NT2/D1 (cell line): Measurements from ENCODE around the gene DCDC2C.

Experiments
- DNase-seq: peaks from one replicate; pipeline ENCODE4 v3.0.0-alpha.2; 2011; ENCODE audit warnings: low read depth, low spot score
- H3K27me3 ChIP-seq: 2 replicates; pipeline ENCODE4 v1.6.0; 2011; ENCODE audit warnings: mild to moderate bottlenecking; ENCODE audit not compliant: insufficient read length, insufficient read depth
- H3K36me3 ChIP-seq: 2 replicates; pipeline ENCODE4 v1.6.1; 2011; ENCODE audit warnings: mild to moderate bottlenecking, low read length, mixed read lengths; ENCODE audit not compliant: insufficient read depth, insufficient read length
- H3K4me1 ChIP-seq: 2 replicates; pipeline ENCODE4 v1.5.1; 2011; ENCODE audit not compliant: insufficient read depth, insufficient read length
- H3K4me3 ChIP-seq: 2 replicates; pipeline ENCODE4 v1.5.1; 2011; ENCODE audit warnings: low read depth; ENCODE audit not compliant: insufficient read length
- H3K9ac ChIP-seq: 2 replicates; pipeline ENCODE4 v1.6.0; 2011; ENCODE audit warnings: low read depth; ENCODE audit not compliant: insufficient read length
- H3K9me3 ChIP-seq: 2 replicates; pipeline ENCODE4 v1.5.1; 2011; ENCODE audit warnings: mild to moderate bottlenecking, low read length; ENCODE audit not compliant: insufficient read depth
- SUZ12 ChIP-seq: IDR thresholded peaks from 2 replicates; pipeline ENCODE4 v1.6.1; 2011; ENCODE audit not compliant: insufficient read length, insufficient read depth; ENCODE audit errors: extremely low read depth
- YY1 ChIP-seq: IDR thresholded peaks from 2 replicates; pipeline ENCODE4 v1.6.1; 2011; ENCODE audit not compliant: insufficient read length, insufficient read depth
- ZNF274 ChIP-seq: IDR thresholded peaks from 2 replicates; pipeline ENCODE4 v1.6.1; 2011; ENCODE audit warnings: mild to moderate bottlenecking, low read depth, low read length

The DCDC2C gene

DNA sequence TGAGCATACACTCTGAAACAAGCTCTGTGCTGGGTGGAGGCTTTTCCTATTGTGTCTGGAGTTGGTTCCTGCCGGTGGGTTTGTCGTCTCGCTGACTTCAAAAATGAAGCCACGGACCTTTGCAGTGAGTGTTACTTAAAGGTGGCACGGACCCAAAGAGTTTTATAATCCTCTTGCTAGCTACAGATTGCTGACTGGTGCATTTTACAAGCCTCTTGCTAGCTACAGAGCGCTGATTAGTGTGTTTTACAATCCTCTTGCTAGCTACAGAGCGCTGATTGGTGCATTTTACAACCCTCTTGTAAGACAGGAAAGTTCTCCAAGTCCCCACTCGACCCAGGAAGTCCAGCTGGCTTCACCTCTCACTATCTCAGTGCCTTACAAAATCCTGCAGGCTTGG lies 15.3 kb downstream of the DCDC2C start:
- Histone ChIP-seq H3K9ac (no peak overlapping the region), H3K4me3 (no peak overlapping the region), H3K9me3 (0 out of 2 replicates have a peak, but pooled peaks cover 10% of the 10 kb centered on the region), H3K4me1 (no peaks in the 10 kb centered on the region), H3K36me3 (no peaks in the 10 kb centered on the region), H3K27me3 (no peaks in the 10 kb centered on the region)
- TF ChIP-seq ZNF274: no peak
- TF ChIP-seq SUZ12: no peak
- no peak for TF ChIP-seq YY1
- DNase-seq: no peak

DNA sequence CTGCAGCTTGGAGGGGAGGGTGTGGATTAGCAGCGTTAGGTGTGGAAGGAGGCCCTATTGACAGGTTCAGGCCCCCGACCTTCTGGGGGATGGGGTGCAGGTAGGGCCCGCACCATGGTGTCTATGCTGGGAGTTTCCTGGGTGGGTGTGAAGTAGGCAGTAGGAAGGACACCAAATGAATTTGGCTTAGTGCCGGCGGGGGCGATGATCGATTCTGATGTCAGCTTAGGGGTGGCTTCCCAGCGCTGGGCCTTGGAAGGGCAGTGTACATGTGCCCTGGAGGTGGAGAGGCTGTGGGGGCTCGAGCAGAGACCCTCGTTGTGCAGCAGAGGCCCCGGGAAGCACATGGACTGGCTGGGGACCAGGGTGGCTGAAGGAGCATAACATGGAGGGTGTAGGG lies 21.6 kb downstream of the DCDC2C start:
- no peaks in the 10 kb centered on the region for H3K36me3 ChIP-seq
- H3K27me3 ChIP-seq: peaks cover 3% of the 10 kb centered on the region
- H3K9ac ChIP-seq: no peak overlapping the region
- H3K4me3 ChIP-seq: no peak overlapping the region
- TF ChIP-seq ZNF274: no peak
- no peak for TF ChIP-seq SUZ12
- no peak for TF ChIP-seq YY1
- DNase-seq: no peak
- peaks cover 3% of the 10 kb centered on the region for H3K4me1 ChIP-seq
- H3K9me3 ChIP-seq: 0 out of 2 replicates have a peak, but pooled peaks cover 8% of the 10 kb centered on the region

DNA sequence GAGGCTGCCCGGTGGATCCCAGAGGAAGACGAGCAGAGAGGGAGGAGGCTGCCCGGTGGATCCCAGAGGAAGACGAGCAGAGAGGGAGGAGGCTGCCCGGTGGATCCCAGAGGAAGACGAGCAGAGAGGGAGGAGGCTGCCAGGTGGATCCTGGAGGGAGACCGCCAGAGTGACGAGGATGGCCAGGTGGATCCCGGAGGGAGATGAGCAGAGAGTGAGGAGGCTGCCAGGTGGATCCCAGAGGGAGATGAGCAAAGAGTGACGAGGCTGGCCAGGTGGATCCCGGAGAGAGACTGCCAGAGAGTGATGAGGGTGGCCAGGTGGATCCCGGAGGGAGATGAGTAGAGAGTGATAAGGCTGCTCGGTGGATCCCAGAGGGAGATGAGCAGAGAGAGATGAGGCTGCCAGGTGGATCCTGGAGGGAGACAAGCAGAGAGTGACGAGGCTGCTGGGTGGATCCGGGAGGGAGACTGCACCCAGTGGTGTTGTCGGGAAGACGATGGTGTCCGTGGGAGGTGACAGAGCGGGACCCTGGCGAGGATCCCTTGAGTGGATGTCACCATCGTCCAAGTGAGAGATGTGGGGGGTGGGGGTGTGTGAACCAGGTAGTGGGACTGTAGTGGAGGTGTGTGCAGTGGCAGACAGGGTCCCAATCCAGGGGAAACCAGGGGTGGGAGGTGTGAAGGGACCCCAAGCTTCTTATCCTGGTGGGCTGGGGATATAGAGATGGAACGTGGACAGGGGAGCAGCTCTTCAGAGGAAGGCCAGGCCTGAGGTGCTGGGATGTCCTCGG lies 22.3 kb downstream of the DCDC2C start:
- TF ChIP-seq ZNF274 (no peak), YY1 (no peak), SUZ12 (no peak)
- H3K9me3 ChIP-seq: 0 out of 2 replicates have a peak, but pooled peaks cover 1% of the 10 kb centered on the region
- H3K27me3 ChIP-seq: peaks cover 3% of the 10 kb centered on the region
- no peak overlapping the region for H3K9ac ChIP-seq
- no peaks in the 10 kb centered on the region for H3K36me3 ChIP-seq
- no peak overlapping the region for H3K4me3 ChIP-seq
- peaks cover 3% of the 10 kb centered on the region for H3K4me1 ChIP-seq
- no peak for DNase-seq

DNA sequence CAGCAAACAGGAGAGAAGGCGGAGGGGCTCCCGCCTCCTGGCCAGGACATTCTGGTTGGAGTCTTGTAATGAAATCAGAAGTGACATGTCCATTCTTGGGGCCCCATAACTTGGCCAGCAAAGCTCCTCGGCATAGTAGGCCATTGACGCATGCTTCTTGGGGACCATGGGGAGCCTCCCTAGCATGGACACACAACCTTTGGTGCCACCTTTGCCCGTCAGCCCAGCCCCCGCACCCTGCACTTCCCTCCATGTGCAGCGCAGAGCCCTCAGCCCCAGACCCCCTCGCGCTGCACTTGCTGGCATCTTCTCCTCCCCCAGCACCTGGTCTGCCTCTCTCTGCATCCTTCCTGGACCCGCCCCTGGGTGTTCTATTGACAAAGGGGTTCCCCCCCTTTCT lies 23.1 kb downstream of the DCDC2C start:
- no peaks in the 10 kb centered on the region for H3K36me3 ChIP-seq
- TF ChIP-seq ZNF274 (no peak), YY1 (no peak), SUZ12 (no peak)
- H3K4me3 ChIP-seq: no peak overlapping the region
- H3K27me3 ChIP-seq: peaks cover 3% of the 10 kb centered on the region
- DNase-seq: no peak
- H3K4me1 ChIP-seq: peaks cover 3% of the 10 kb centered on the region
- H3K9me3 ChIP-seq: no peaks in the 10 kb centered on the region
- H3K9ac ChIP-seq: no peak overlapping the region

DNA sequence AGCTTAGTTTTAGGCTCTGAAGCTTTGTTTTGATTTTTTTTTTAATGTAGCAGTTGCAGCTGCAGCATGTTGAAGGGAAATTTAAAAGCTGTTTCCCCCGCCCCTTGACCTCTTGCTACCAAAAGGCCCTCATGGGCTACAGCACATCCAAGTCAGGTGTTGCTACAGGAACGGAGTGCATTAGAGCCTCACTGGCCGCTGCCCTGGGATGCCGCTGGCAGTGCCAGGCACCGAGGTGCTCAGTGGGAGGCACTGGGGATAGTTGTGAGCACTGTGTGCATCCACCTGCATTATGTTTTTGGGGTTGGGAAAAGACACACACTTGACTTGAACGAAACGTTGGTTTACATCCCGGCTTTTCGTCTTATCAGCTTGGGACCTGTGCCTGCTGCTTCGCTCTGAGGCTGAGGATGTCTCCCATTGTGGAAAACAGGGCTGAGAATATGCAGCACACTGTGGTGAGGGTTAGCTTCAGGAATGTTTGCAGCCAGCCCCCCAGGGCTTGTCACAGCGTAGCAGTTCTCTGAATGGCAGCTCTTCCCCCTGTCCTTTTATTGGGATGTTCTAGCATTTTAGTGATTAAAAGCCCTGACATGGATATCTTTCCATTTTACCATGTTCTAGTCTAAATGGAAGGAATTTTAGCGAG lies 24.1 kb downstream of the DCDC2C start:
- Histone ChIP-seq H3K4me3 (peak overlapping the region; percentile 45), H3K27me3 (peaks cover 3% of the 10 kb centered on the region), H3K36me3 (no peaks in the 10 kb centered on the region), H3K4me1 (peaks cover 3% of the 10 kb centered on the region), H3K9me3 (no peaks in the 10 kb centered on the region), H3K9ac (peak overlapping the region; percentile 59)
- no peak for TF ChIP-seq YY1
- no peak for TF ChIP-seq ZNF274
- no peak for TF ChIP-seq SUZ12
- peak; percentile 58 for DNase-seq

DNA sequence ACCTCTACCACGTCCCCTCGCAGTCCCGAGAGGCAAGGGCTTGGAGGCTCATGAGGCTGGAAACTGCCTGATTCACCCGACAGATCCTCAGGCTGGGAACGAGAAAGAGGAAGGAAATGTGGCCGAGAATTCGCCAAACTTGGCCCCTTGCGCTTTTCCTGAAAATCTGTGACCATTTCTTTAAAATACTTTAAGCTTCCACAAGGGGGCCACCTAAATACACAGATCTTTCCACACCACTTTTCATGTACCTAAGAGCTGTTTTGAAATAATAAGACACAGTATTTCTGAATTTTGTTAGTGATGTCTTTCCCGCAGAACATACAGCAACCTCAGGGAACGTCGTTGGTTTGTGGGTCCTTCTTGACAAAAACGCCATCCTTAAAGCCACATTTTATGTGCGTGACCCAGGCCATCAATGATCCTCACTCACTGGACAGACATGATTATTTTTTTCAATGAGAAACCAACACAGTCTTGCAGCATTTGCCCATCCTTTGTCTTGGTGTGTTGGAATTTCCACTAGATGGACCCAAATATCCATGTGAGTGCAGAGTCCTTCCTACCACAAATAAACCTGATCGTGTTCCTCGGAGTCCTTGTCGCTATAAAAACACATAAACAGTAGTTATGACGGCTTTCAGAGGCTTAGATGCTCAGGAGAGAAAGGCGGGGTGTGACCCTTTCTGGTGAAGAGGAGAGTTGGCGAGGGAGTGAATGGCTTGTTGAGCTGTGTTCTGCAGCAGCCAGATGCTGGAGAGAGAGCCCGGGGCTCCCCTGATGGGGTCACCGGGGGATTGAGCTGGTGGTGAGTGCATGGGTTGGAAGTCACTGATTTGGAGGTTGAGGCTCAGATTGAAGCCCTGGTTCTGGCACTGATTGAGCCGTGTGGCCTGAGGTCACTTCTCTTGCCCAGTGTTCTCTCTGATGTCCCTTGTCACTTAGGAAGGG lies 25.0 kb downstream of the DCDC2C start:
- Histone ChIP-seq H3K4me3 (peak overlapping the region; percentile 45), H3K9me3 (no peaks in the 10 kb centered on the region), H3K36me3 (no peaks in the 10 kb centered on the region), H3K27me3 (peaks cover 3% of the 10 kb centered on the region), H3K4me1 (peaks cover 3% of the 10 kb centered on the region), H3K9ac (peak overlapping the region; percentile 59)
- TF ChIP-seq SUZ12 (no peak), ZNF274 (no peak), YY1 (no peak)
- DNase-seq: peak; percentile 30

DNA sequence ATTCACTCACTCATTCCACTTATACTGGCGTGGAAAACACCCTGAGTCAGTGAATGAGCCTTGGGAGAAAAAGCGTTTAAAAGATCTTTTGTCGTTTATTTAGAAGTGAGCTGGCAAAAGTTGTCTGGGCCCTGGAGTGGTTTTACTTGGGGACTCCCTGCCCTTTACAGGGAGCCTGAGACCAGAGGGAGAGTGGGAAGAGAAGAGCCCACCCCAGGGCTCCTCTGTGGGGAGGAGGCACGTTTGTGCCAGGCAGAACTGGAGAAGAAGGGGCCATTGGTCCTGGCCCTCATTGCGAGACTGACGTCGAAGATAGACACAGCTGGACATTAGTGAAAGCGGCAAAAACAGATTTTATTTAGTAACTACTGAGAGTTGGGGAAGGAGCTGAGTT lies 25.7 kb downstream of the DCDC2C start:
- DNase-seq: no peak
- Histone ChIP-seq H3K4me3 (no peak overlapping the region), H3K4me1 (peaks cover 3% of the 10 kb centered on the region), H3K36me3 (no peaks in the 10 kb centered on the region), H3K9me3 (no peaks in the 10 kb centered on the region), H3K9ac (no peak overlapping the region), H3K27me3 (peaks cover 3% of the 10 kb centered on the region)
- TF ChIP-seq ZNF274 (no peak), YY1 (no peak), SUZ12 (no peak)
